Esophagus muscularis mucosa (tissue), 4 donors: Measurements from ENCODE around the gene ZNF497.
"Not testable (repeated sequence)": the region's sequence is repeated elsewhere in the genome, so short reads cannot be mapped to it uniquely, and the experiment has no call there.

Source experiments
- EP300 ChIP-seq: sonication (generic); formaldehyde crosslinking; IDR thresholded peaks from one replicate; pipeline ENCODE4 v1.6.1; 2017; ENCODE audit warnings: antibody characterized with exemption
- POLR2A ChIP-seq: fragments of 450-650 bp; IDR thresholded peaks from one replicate; pipeline ENCODE4 v1.6.1; 2017; ENCODE audit warnings: antibody characterized with exemption, moderate library complexity, mild to moderate bottlenecking, low read depth
- POLR2AphosphoS5 ChIP-seq, 2 donors: sonication (generic); formaldehyde crosslinking; IDR thresholded peaks; one replicate each; pipeline ENCODE4 v1.6.1; 2017; ENCODE audit warnings: antibody characterized with exemption in 2 of 2
- TF ChIP-seq, protein P1 (sequence below), 3 experiments: fragments of 200-600 bp in 2 of 3; fragments of 450-650 bp in 1 of 3; sonication (generic) in 2 of 3; IDR thresholded peaks; one replicate each; pipeline ENCODE4 v1.5.1; 2017 to 2019; ENCODE audit warnings: antibody characterized with exemption in 3 of 3, mild to moderate bottlenecking in 2 of 3, moderate library complexity in 1 of 3

GRCh38 chr19:58348080-58348479, 14.5 kb downstream of the ZNF497 start:
- TF ChIP-seq, protein P1, sequence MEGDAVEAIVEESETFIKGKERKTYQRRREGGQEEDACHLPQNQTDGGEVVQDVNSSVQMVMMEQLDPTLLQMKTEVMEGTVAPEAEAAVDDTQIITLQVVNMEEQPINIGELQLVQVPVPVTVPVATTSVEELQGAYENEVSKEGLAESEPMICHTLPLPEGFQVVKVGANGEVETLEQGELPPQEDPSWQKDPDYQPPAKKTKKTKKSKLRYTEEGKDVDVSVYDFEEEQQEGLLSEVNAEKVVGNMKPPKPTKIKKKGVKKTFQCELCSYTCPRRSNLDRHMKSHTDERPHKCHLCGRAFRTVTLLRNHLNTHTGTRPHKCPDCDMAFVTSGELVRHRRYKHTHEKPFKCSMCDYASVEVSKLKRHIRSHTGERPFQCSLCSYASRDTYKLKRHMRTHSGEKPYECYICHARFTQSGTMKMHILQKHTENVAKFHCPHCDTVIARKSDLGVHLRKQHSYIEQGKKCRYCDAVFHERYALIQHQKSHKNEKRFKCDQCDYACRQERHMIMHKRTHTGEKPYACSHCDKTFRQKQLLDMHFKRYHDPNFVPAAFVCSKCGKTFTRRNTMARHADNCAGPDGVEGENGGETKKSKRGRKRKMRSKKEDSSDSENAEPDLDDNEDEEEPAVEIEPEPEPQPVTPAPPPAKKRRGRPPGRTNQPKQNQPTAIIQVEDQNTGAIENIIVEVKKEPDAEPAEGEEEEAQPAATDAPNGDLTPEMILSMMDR (IDR thresholded peaks at IDR 0.05), result not testable (repeated sequence)
- not testable (repeated sequence) for TF ChIP-seq POLR2A; POLR2AphosphoS5 (IDR thresholded peaks at IDR 0.05); EP300
